Activated CD4-positive, alpha-beta memory T cell treated with anti-CD3 and anti-CD28 coated beads, Interleukin-2, amount 10 ng/mL, durations not matched to agents 7 days and 5 days (primary cell): ENCODE data around the gene ZNF768. TPM values are rescaled to one million over a fixed set of nuclear protein-coding genes. Genes with fewer than 3 reads are reported as not detected.
"Not testable (repeated sequence)": the region's sequence is repeated elsewhere in the genome, so short reads cannot be mapped to it uniquely, and the experiment has no call there.

ENCODE experiments used
- CTCF ChIA-PET: fragments of 350-600 bp; sonication (Branson Sonifier 250); formaldehyde crosslinking; loops from one replicate; lab custom pipeline; 2021; ENCODE audit warnings: antibody characterized with exemption, inconsistent platforms; lab: Charles Lee
- POLR2A ChIA-PET: fragments of 350-600 bp; sonication (Branson Sonifier 250); formaldehyde crosslinking; loops from one replicate; lab custom pipeline; 2021; ENCODE audit warnings: antibody characterized with exemption; lab: Charles Lee
- DNase-seq: peaks from one replicate; pipeline ENCODE4 v3.0.0-alpha.2; 2020
- H3K27ac Mint-ChIP-seq: one replicate; pipeline ENCODE4 v1.8.0; 2021; ENCODE audit warnings: mild to moderate bottlenecking, mixed read lengths
- H3K27me3 Mint-ChIP-seq: one replicate; pipeline ENCODE4 v1.8.0; 2021; ENCODE audit warnings: mixed read lengths
- H3K36me3 Mint-ChIP-seq: one replicate; pipeline ENCODE4 v1.8.0; 2021; ENCODE audit warnings: low read depth, mixed read lengths
- H3K4me1 Mint-ChIP-seq: one replicate; pipeline ENCODE4 v1.8.0; 2021; ENCODE audit warnings: mixed read lengths
- H3K4me3 Mint-ChIP-seq: one replicate; pipeline ENCODE4 v1.8.0; 2021; ENCODE audit warnings: mild to moderate bottlenecking, mixed read lengths
- H3K9me3 Mint-ChIP-seq: one replicate; pipeline ENCODE4 v1.8.0; 2021; ENCODE audit warnings: mixed read lengths
- total RNA-seq, 2 experiments: library from RNA; stranded (reverse); gene quantifications; one replicate each; pipeline ENCODE4 v1.2.3, GENCODE V29; 2021

Gene ZNF768
- total RNA-seq, 2 experiments from 2014 or later = 5.9 to 6.0 TPM

- Mint-ChIP-seq H3K4me1 (peaks cover 46% of the 10 kb centered on the region), H3K4me3 (no peak overlapping the region), H3K27ac (peak overlapping the region; percentile 57), H3K27me3 (no peaks in the 10 kb centered on the region), H3K36me3 (peaks cover 21% of the 10 kb centered on the region), H3K9me3 (no peaks in the 10 kb centered on the region)
- ChIA-PET POLR2A (interaction anchor here (1.0 to 3.9 kb wide), 6 partner anchors 19 to 99 kb away, joined by 3 to 20 read pairs (median 10); partner anchors contain the start of genes DCTPP1, ZNF688, ZNF764 and ZNF785), CTCF (interaction anchor here (0.9 to 4.2 kb wide), 5 partner anchors 29 to 99 kb away, joined by 3 to 18 read pairs (median 4); partner anchors contain the start of genes DCTPP1, ZNF688 and ZNF764)
- no peak for DNase-seq
Measured at GRCh38 chr16:30528799-30529457, 2.6 kb upstream of the ZNF768 start.

GRCh38 chr16:30527635-30528178 lies 1.3 kb upstream of the ZNF768 start:
- peaks cover 40% of the 10 kb centered on the region for H3K4me1 Mint-ChIP-seq
- peak overlapping the region; percentile 67 for H3K27ac Mint-ChIP-seq
- POLR2A ChIA-PET = interaction anchor here (0.6 to 3.9 kb wide), 17 partner anchors 8 to 131 kb away, joined by 3 to 20 read pairs (median 4); partner anchors contain the start of genes DCTPP1, FBRS, ITGAL and ZNF688

GRCh38 chr16:30526823-30527634 lies 663 bp upstream of the ZNF768 start:
- no peaks in the 10 kb centered on the region for H3K9me3 Mint-ChIP-seq
- CTCF ChIA-PET = interaction anchor here (0.8 to 4.2 kb wide), 4 partner anchors 9 to 102 kb away, joined by 4 to 18 read pairs (median 6); partner anchors contain the start of genes ZNF747 and ZNF764
- DNase-seq = peak; percentile 97
- H3K27me3 Mint-ChIP-seq = no peaks in the 10 kb centered on the region
- H3K27ac Mint-ChIP-seq = peak overlapping the region; percentile 67
- H3K36me3 Mint-ChIP-seq = peaks cover 19% of the 10 kb centered on the region
- POLR2A ChIA-PET = interaction anchor here (0.6 to 3.9 kb wide), 15 partner anchors 9 to 132 kb away, joined by 3 to 15 read pairs (median 4); partner anchors contain the start of genes DCTPP1, FBRS, ITGAL and ZNF688
- H3K4me1 Mint-ChIP-seq = peaks cover 40% of the 10 kb centered on the region
- peak overlapping the region; percentile 78 for H3K4me3 Mint-ChIP-seq

More at GRCh38 chr16:30527635-30528178, 1.3 kb upstream of the ZNF768 start:
- CTCF ChIA-PET = interaction anchor here (0.8 to 4.2 kb wide), 6 partner anchors 8 to 102 kb away, joined by 3 to 18 read pairs (median 4); partner anchors contain the start of genes DCTPP1, ZNF688, ZNF747 and ZNF764
- Mint-ChIP-seq H3K27me3 (no peaks in the 10 kb centered on the region), H3K36me3 (peaks cover 17% of the 10 kb centered on the region), H3K4me3 (peak overlapping the region; percentile 78), H3K9me3 (no peaks in the 10 kb centered on the region)
- no peak for DNase-seq

GRCh38 chr16:30525844-30526136 lies 576 bp downstream of the ZNF768 start:
- Mint-ChIP-seq H3K4me3 (peak overlapping the region; percentile 71), H3K36me3 (peaks cover 15% of the 10 kb centered on the region), H3K27ac (peak overlapping the region; percentile 55), H3K4me1 (peaks cover 35% of the 10 kb centered on the region), H3K9me3 (no peaks in the 10 kb centered on the region), H3K27me3 (no peaks in the 10 kb centered on the region)
- CTCF ChIA-PET = interaction anchor here (0.9 to 1.1 kb wide), 3 partner anchors 10 to 103 kb away, joined by 3 to 5 read pairs (median 5); partner anchors contain the start of gene DCTPP1
- DNase-seq = no peak
- POLR2A ChIA-PET = interaction anchor here (1.0 to 2.0 kb wide), 7 partner anchors 9 to 108 kb away, joined by 3 to 12 read pairs (median 4); partner anchors contain the start of genes ZNF688, ZNF747 and ZNF764

- Mint-ChIP-seq H3K4me3 (peak overlapping the region; percentile 43), H3K27ac (no peak overlapping the region), H3K36me3 (peaks cover 22% of the 10 kb centered on the region), H3K9me3 (no peaks in the 10 kb centered on the region), H3K4me1 (peaks cover 26% of the 10 kb centered on the region), H3K27me3 (no peaks in the 10 kb centered on the region)
- ChIA-PET POLR2A (interaction anchor here (0.7 to 2.4 kb wide), 17 partner anchors 8 to 107 kb away, joined by 3 to 12 read pairs (median 3); partner anchors contain the start of genes DCTPP1, ZNF688, ZNF747 and ZNF764), CTCF (interaction anchor here (0.9 to 1.2 kb wide), 5 partner anchors 11 to 104 kb away, joined by 3 to 5 read pairs (median 3); partner anchors contain the start of gene DCTPP1)
- no peak for DNase-seq
Measured at GRCh38 chr16:30524575-30525568, 1.5 kb downstream of the ZNF768 start.

GRCh38 chr16:30523768-30524574 lies 2.4 kb downstream of the ZNF768 start:
- peaks cover 25% of the 10 kb centered on the region for H3K4me1 Mint-ChIP-seq
- no peak for DNase-seq
- CTCF ChIA-PET = interaction anchor here (1.0 to 1.2 kb wide), 2 partner anchors 75 to 77 kb away, joined by 3 read pairs; no protein-coding TSS in a partner anchor
- no peak overlapping the region for H3K27ac Mint-ChIP-seq
- POLR2A ChIA-PET = interaction anchor here (0.7 to 2.4 kb wide), 10 partner anchors 10 to 94 kb away, joined by 3 to 15 read pairs (median 4); partner anchors contain the start of genes DCTPP1 and ZNF747
- no peaks in the 10 kb centered on the region for H3K27me3 Mint-ChIP-seq
- H3K9me3 Mint-ChIP-seq = no peaks in the 10 kb centered on the region
- peaks cover 31% of the 10 kb centered on the region for H3K36me3 Mint-ChIP-seq
- peak overlapping the region; percentile 7 for H3K4me3 Mint-ChIP-seq

GRCh38 chr16:30522702-30523463 lies 3.5 kb downstream of the ZNF768 start:
- Mint-ChIP-seq H3K36me3 (peaks cover 41% of the 10 kb centered on the region), H3K27ac (peak overlapping the region; percentile 62), H3K4me1 (peaks cover 23% of the 10 kb centered on the region)
- H3K4me3 Mint-ChIP-seq, DNase-seq, H3K9me3 Mint-ChIP-seq, H3K27me3 Mint-ChIP-seq: not testable (repeated sequence)
- POLR2A ChIA-PET = interaction anchor here (0.7 to 2.4 kb wide), 13 partner anchors 9 to 151 kb away, joined by 3 to 15 read pairs (median 4); partner anchors contain the start of genes ZNF747 and ZNF764
- CTCF ChIA-PET = interaction anchor here (1.6 kb wide), 1 partner anchor 93 kb away, joined by 3 read pairs; no protein-coding TSS in a partner anchor

GRCh38 chr16:30521873-30522641 lies 4.3 kb downstream of the ZNF768 start:
- DNase-seq = no peak
- Mint-ChIP-seq H3K27ac (peak overlapping the region; percentile 59), H3K27me3 (no peaks in the 10 kb centered on the region), H3K9me3 (no peaks in the 10 kb centered on the region), H3K4me3 (peak overlapping the region; percentile 2), H3K4me1 (peaks cover 20% of the 10 kb centered on the region), H3K36me3 (peaks cover 49% of the 10 kb centered on the region)
- ChIA-PET POLR2A (interaction anchor here (0.7 to 1.9 kb wide), 12 partner anchors 8 to 151 kb away, joined by 3 to 15 read pairs (median 4); partner anchors contain the start of genes ZNF747 and ZNF764), CTCF (interaction anchor here (1.6 kb wide), 1 partner anchor 94 kb away, joined by 3 read pairs; no protein-coding TSS in a partner anchor)

GRCh38 chr16:30521476-30521872 lies 4.9 kb downstream of the ZNF768 start:
- no peak for DNase-seq
- no peak overlapping the region for H3K4me3 Mint-ChIP-seq
- H3K4me1 Mint-ChIP-seq = peaks cover 20% of the 10 kb centered on the region
- H3K27ac Mint-ChIP-seq = no peak overlapping the region
- H3K36me3 Mint-ChIP-seq = peaks cover 54% of the 10 kb centered on the region
- H3K9me3 Mint-ChIP-seq = no peaks in the 10 kb centered on the region
- ChIA-PET CTCF (no interaction called here), POLR2A (interaction anchor here (1.8 kb wide), 1 partner anchor 10 kb away, joined by 11 read pairs; no protein-coding TSS in a partner anchor)
- H3K27me3 Mint-ChIP-seq = no peaks in the 10 kb centered on the region
